D721Med (cell line): Measurements from ENCODE around the gene MRPL21.

Source experiments
- DNase-seq: peaks from one replicate; pipeline ENCODE4 v3.0.0; 2011; ENCODE audit warnings: low spot score; ENCODE audit not compliant: insufficient read length
- FAIRE-seq: peaks from 2 replicates; lab custom pipeline; 2011; peaks lifted over from hg19 to GRCh38; lab: Jason Lieb, UNC
- CTCF ChIP-seq: IDR thresholded peaks from 2 replicates; pipeline ENCODE4 v1.5.1; 2012; ENCODE audit warnings: mild to moderate bottlenecking, control low read depth; ENCODE audit not compliant: insufficient read depth; ENCODE audit errors: missing control alignments

MRPL21 gene

GRCh38 chr11:68946416-68947090 lies 42.9 kb upstream of the MRPL21 start:
- FAIRE-seq (no peak), DNase-seq (no peak)
- TF ChIP-seq CTCF = no peak

GRCh38 chr11:68942751-68943271 lies 39.2 kb upstream of the MRPL21 start:
- no peak for TF ChIP-seq CTCF
- FAIRE-seq (no peak), DNase-seq (no peak)

- DNase-seq (no peak), FAIRE-seq (no peak)
- no peak for TF ChIP-seq CTCF
Measured at GRCh38 chr11:68942095-68942620, 38.5 kb upstream of the MRPL21 start.

- no peak for TF ChIP-seq CTCF
- DNase-seq = no peak
- FAIRE-seq = no peak
Measured at GRCh38 chr11:68941324-68942094, 37.9 kb upstream of the MRPL21 start.

- no peak for TF ChIP-seq CTCF
- DNase-seq (no peak), FAIRE-seq (no peak)
Measured at GRCh38 chr11:68940651-68941323, 37.2 kb upstream of the MRPL21 start.

- no peak for TF ChIP-seq CTCF
- DNase-seq (no peak), FAIRE-seq (no peak)
Measured at GRCh38 chr11:68939583-68940555, 36.2 kb upstream of the MRPL21 start.
